PC-9 (cell line): Measurements from ENCODE around the gene TBC1D22A.

ENCODE experiments used
- EZH2 ChIP-seq: fragments of 200-600 bp; sonication (generic); IDR thresholded peaks from 2 replicates; pipeline ENCODE4 v1.8.0; 2017; ENCODE audit warnings: antibody characterized with exemption, low read depth
- TF ChIP-seq, protein P1 (sequence below): fragments of 200-600 bp; sonication (generic); conservative IDR thresholded peaks from 2 replicates; pipeline ENCODE4 v1.6.1; 2017; ENCODE audit warnings: mixed run types, antibody characterized with exemption, mild to moderate bottlenecking, moderate library complexity

DNA sequence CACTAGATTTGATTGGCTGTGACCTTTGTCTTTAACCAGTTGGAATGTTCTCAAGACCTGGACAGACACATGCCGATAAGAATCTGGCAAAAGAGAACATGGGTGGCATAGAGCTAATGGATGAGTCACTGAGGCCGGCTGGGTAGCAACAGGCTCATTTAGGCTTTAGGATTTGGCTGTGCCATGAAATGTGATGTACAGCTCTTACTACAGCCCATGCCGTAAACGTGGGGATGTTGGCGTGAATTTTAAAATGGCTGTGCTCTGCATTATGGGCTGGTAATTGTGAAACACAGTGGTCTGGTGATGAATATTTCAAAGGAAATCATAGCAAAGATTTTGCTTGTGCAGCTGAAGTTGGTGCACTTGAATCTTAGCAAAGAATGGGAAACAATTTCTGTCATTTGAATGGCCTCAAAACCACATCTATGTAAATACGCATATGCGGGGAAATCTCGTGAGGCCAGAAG is 332.4 kb downstream of the TBC1D22A start:
- TF ChIP-seq, protein P1, sequence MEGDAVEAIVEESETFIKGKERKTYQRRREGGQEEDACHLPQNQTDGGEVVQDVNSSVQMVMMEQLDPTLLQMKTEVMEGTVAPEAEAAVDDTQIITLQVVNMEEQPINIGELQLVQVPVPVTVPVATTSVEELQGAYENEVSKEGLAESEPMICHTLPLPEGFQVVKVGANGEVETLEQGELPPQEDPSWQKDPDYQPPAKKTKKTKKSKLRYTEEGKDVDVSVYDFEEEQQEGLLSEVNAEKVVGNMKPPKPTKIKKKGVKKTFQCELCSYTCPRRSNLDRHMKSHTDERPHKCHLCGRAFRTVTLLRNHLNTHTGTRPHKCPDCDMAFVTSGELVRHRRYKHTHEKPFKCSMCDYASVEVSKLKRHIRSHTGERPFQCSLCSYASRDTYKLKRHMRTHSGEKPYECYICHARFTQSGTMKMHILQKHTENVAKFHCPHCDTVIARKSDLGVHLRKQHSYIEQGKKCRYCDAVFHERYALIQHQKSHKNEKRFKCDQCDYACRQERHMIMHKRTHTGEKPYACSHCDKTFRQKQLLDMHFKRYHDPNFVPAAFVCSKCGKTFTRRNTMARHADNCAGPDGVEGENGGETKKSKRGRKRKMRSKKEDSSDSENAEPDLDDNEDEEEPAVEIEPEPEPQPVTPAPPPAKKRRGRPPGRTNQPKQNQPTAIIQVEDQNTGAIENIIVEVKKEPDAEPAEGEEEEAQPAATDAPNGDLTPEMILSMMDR: no peak
- TF ChIP-seq EZH2: no peak
